ENCODE data around the gene CEND1.
A peak's percentile ranks its signal among the peaks of the same experiment; 100 is the strongest.

Gene CEND1

GRCh38 chr11:803770-804598, 14.1 kb upstream of the CEND1 start:
- Histone ChIP-seq H3K9me3 (no peaks in the 10 kb centered on the region), H3K27ac (peak overlapping the region; percentile 89), H3K4me1 (peaks cover 53% of the 10 kb centered on the region), H3K36me3 (peaks cover 43% of the 10 kb centered on the region), H3K27me3 (no peaks in the 10 kb centered on the region), H3K4me2 (peak overlapping the region; percentile 99), H4K20me1 (peaks cover 32% of the 10 kb centered on the region; the same call in 1 of the 2 replicates), H3K9ac (peak overlapping the region; percentile 80), H3K4me3 (peak overlapping the region; percentile 76)
- TF ChIP-seq Cebpa-rat (IDR thresholded peaks at IDR 0.05) = no peak

- Histone ChIP-seq H4K20me1 (peaks cover 32% of the 10 kb centered on the region; the same call in 1 of the 2 replicates), H3K4me1 (peaks cover 51% of the 10 kb centered on the region), H3K36me3 (peaks cover 45% of the 10 kb centered on the region), H3K9ac (peak overlapping the region; percentile 80), H3K4me2 (peak overlapping the region; percentile 99), H3K27me3 (no peaks in the 10 kb centered on the region), H3K27ac (peak overlapping the region; percentile 59; the same call in 1 of the 2 replicates), H3K4me3 (peak overlapping the region; percentile 76), H3K9me3 (no peaks in the 10 kb centered on the region)
- no peak for TF ChIP-seq Cebpa-rat (IDR thresholded peaks at IDR 0.05)
Observed at GRCh38 chr11:803467-803742, 13.5 kb upstream of the CEND1 start.

- peaks cover 48% of the 10 kb centered on the region for H3K4me1 ChIP-seq
- H3K4me3 ChIP-seq = peak overlapping the region; percentile 76
- no peaks in the 10 kb centered on the region for H3K9me3 ChIP-seq
- peak overlapping the region; percentile 80 for H3K9ac ChIP-seq
- no peak for TF ChIP-seq Cebpa-rat (IDR thresholded peaks at IDR 0.05)
- peak overlapping the region; percentile 59 for H3K27ac ChIP-seq
- no peaks in the 10 kb centered on the region for H3K27me3 ChIP-seq
- H3K36me3 ChIP-seq = peaks cover 45% of the 10 kb centered on the region
- peak overlapping the region; percentile 99 for H3K4me2 ChIP-seq
- H4K20me1 ChIP-seq = peaks cover 32% of the 10 kb centered on the region; the same call in 1 of the 2 replicates
Observed at GRCh38 chr11:802693-803466, 13.0 kb upstream of the CEND1 start.

- H3K36me3 ChIP-seq = peaks cover 45% of the 10 kb centered on the region
- TF ChIP-seq Cebpa-rat (IDR thresholded peaks at IDR 0.05) = no peak
- no peak overlapping the region for H3K4me3 ChIP-seq
- H4K20me1 ChIP-seq = peaks cover 38% of the 10 kb centered on the region
- peak overlapping the region; percentile 99 for H3K4me2 ChIP-seq
- peaks cover 47% of the 10 kb centered on the region for H3K4me1 ChIP-seq
- H3K9ac ChIP-seq = 0 out of 2 replicates have a peak overlapping the region, but pooled peaks have one; percentile 80
- no peak overlapping the region for H3K27ac ChIP-seq
- no peaks in the 10 kb centered on the region for H3K27me3 ChIP-seq
- no peaks in the 10 kb centered on the region for H3K9me3 ChIP-seq
Observed at GRCh38 chr11:802018-802617, 12.2 kb upstream of the CEND1 start.

- Histone ChIP-seq H3K9ac (no peak overlapping the region), H3K4me1 (peaks cover 52% of the 10 kb centered on the region), H3K27ac (no peak overlapping the region), H4K20me1 (peaks cover 46% of the 10 kb centered on the region), H3K4me2 (no peak overlapping the region), H3K36me3 (peaks cover 45% of the 10 kb centered on the region), H3K9me3 (no peaks in the 10 kb centered on the region), H3K27me3 (no peaks in the 10 kb centered on the region), H3K4me3 (no peak overlapping the region)
- no peak for TF ChIP-seq Cebpa-rat (IDR thresholded peaks at IDR 0.05)
Observed at GRCh38 chr11:801097-801780, 11.3 kb upstream of the CEND1 start.

GRCh38 chr11:800473-800872, 10.6 kb upstream of the CEND1 start:
- Histone ChIP-seq H3K4me2 (no peak overlapping the region), H3K9me3 (no peaks in the 10 kb centered on the region), H3K27me3 (no peaks in the 10 kb centered on the region), H3K4me1 (peaks cover 50% of the 10 kb centered on the region), H3K9ac (no peak overlapping the region), H3K36me3 (peaks cover 45% of the 10 kb centered on the region), H4K20me1 (peaks cover 52% of the 10 kb centered on the region), H3K4me3 (no peak overlapping the region), H3K27ac (no peak overlapping the region)
- TF ChIP-seq Cebpa-rat (IDR thresholded peaks at IDR 0.05) = no peak

GRCh38 chr11:799641-800316, 9.9 kb upstream of the CEND1 start:
- peaks cover 54% of the 10 kb centered on the region for H3K4me1 ChIP-seq
- H3K4me2 ChIP-seq = no peak overlapping the region
- no peak overlapping the region for H3K4me3 ChIP-seq
- H4K20me1 ChIP-seq = peaks cover 55% of the 10 kb centered on the region
- H3K36me3 ChIP-seq = peaks cover 45% of the 10 kb centered on the region
- no peak overlapping the region for H3K27ac ChIP-seq
- H3K27me3 ChIP-seq = no peaks in the 10 kb centered on the region
- H3K9me3 ChIP-seq = no peaks in the 10 kb centered on the region
- H3K9ac ChIP-seq = no peak overlapping the region
- no peak for TF ChIP-seq Cebpa-rat (IDR thresholded peaks at IDR 0.05)

- H3K4me2 ChIP-seq = peak within 1 kb of the TSS; percentile 100
- H3K9me3 ChIP-seq = no peaks in the 10 kb centered on the region
- H3K9ac ChIP-seq = peak within 1 kb of the TSS; percentile 90
- H3K4me1 ChIP-seq = peaks cover 45% of the 10 kb centered on the region
- H3K36me3 ChIP-seq = peaks cover 60% of the 10 kb centered on the region
- peak within 1 kb of the TSS; percentile 97 for H3K4me3 ChIP-seq
- peak within 1 kb of the TSS; percentile 88 for H3K27ac ChIP-seq
- no peaks in the 10 kb centered on the region for H3K27me3 ChIP-seq
- H4K20me1 ChIP-seq = peaks cover 52% of the 10 kb centered on the region
- TF ChIP-seq Cebpa-rat (IDR thresholded peaks at IDR 0.05) = no peak
Observed at GRCh38 chr11:798093-798713, 8.3 kb upstream of the CEND1 start, which contains the start of gene SLC25A22. Gene SLC25A22, minus strand, starts transcription at chr11:798281. Its CDS starts 3,275 bp downstream, at chr11:795006.

All from BLaER1 (cell line).